Measurements from ENCODE around the gene MYO5A. TPM values are rescaled to one million over a fixed set of nuclear protein-coding genes. Genes with fewer than 3 reads are reported as not detected.

MYO5A gene
- polyA plus RNA-seq, 3 donors, result 6.9 to 33.5 (median 16.6) TPM

DNA sequence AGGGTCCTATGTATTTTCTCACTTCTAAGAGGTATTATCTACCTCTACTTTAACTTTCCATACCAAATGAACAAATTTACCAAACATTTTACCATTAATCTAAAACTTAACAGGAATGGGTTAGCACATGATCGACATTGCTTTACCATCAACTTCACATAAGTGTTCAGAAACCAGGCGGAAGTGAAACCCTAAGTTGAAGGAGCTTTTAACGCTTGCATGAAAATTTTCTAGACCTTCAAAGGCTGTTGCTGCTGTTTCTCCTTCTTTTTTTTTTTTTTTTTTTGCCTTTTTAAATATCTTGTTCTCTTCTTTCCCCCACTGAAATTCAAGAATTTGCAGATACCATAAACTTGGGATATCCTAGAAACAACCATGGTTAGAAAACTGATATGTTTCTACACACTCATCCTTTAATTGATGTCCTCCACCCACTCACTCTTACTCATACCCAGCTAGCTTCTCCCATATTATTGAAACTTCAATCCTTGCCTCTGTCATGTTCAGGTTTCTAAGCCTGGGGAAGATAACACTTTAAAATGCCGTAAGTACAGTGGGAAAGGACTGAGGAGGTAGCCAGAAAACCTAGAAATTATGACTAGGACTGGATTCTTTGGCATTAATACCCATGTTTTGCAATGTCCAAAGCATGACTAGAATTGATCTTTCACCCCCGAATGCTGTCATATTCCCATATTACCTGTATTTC, 24.7 kb downstream of the MYO5A start:
- peaks cover 60% of the 10 kb centered on the region for H3K4me1 Mint-ChIP-seq
- Histone ChIP-seq H3K79me2 (ENCODE audit: insufficient read depth, low read length) (peaks cover 96% of the 10 kb centered on the region), H3K9ac (ENCODE audit: insufficient read depth, low read length, poor library complexity, severe bottlenecking) (no peak overlapping the region), H3K4me2 (replicated peaks; ENCODE audit: extremely low read depth, low read length, poor library complexity, severe bottlenecking) (peak overlapping the region; percentile 49), H3K27me3 (ENCODE audit: control insufficient read depth in 2 of 2, insufficient read depth in 2 of 2, low read length in 2 of 2) (no peaks in the 10 kb centered on the region), H3K9me3 (replicated peaks in 1 of 2; ENCODE audit: control insufficient read depth in 1 of 2, insufficient read depth in 1 of 2, low read length in 2 of 2) (no peaks in the 10 kb centered on the region), H3K4me3 (replicated peaks in 1 of 3; ENCODE audit: low read depth in 2 of 3, low read length in 3 of 3) (peak overlapping the region in 1 of 3 experiments; percentile 38), H3K36me3 (replicated peaks in 1 of 2; ENCODE audit: control insufficient read depth in 1 of 2, insufficient read depth in 2 of 2, low read length in 2 of 2) (no peaks in the 10 kb centered on the region), H3K27ac (ENCODE audit: low read depth in 1 of 2, low read length in 2 of 2) (peak overlapping the region; percentile 17 to 62), H3K4me1 (ENCODE audit: control insufficient read depth in 1 of 2, insufficient read depth in 2 of 2, low read length in 2 of 2) (peaks cover 35 to 42% of the 10 kb centered on the region in 2 donors), H2AFZ (ENCODE audit: insufficient read depth, low read depth, low read length, poor library complexity, severe bottlenecking) (no peak overlapping the region), H4K20me1 (ENCODE audit: insufficient read depth, low read length) (peaks cover 80% of the 10 kb centered on the region)
- 50% methylated on average over 2 of the region's 5 CpGs for WGBS (ENCODE audit: insufficient coverage)
- no peaks in the 10 kb centered on the region for H3K9me3 Mint-ChIP-seq
- intact Hi-C loops (cut with micrococcal nuclease), result no loop called here
- peaks cover 0 to 8% of the 10 kb centered on the region in 2 donors for H3K36me3 Mint-ChIP-seq
- DNase-seq, result peak; percentile 48 to 75 (median 65)
- H3K27me3 Mint-ChIP-seq (ENCODE audit: low read depth in 3 of 3), result peaks cover 0 to 1% (median 0%) of the 10 kb centered on the region in 3 donors
- TF ChIP-seq CTCF (IDR thresholded peaks at IDR 0.05), result no peak
- H3K4me3 Mint-ChIP-seq, result peak overlapping the region; percentile 1 to 64
- peak overlapping the region; percentile 80 to 92 (median 84) for H3K27ac Mint-ChIP-seq

GRCh38 chr15:52502608-52503007, 26.1 kb downstream of the MYO5A start:
- no peak overlapping the region for H3K4me3 Mint-ChIP-seq
- no peak for DNase-seq
- Histone ChIP-seq H3K27me3 (ENCODE audit: control insufficient read depth in 2 of 2, insufficient read depth in 2 of 2, low read length in 2 of 2) (no peaks in the 10 kb centered on the region), H3K36me3 (replicated peaks in 1 of 2; ENCODE audit: control insufficient read depth in 1 of 2, insufficient read depth in 2 of 2, low read length in 2 of 2) (no peaks in the 10 kb centered on the region), H3K9me3 (replicated peaks in 1 of 2; ENCODE audit: control insufficient read depth in 1 of 2, insufficient read depth in 1 of 2, low read length in 2 of 2) (no peaks in the 10 kb centered on the region), H4K20me1 (ENCODE audit: insufficient read depth, low read length) (peaks cover 74% of the 10 kb centered on the region), H3K79me2 (ENCODE audit: insufficient read depth, low read length) (peaks cover 95% of the 10 kb centered on the region), H3K4me1 (ENCODE audit: control insufficient read depth in 1 of 2, insufficient read depth in 2 of 2, low read length in 2 of 2) (peaks cover 35 to 42% of the 10 kb centered on the region in 2 donors), H3K4me2 (replicated peaks; ENCODE audit: extremely low read depth, low read length, poor library complexity, severe bottlenecking) (no peak overlapping the region), H3K4me3 (replicated peaks in 1 of 3; ENCODE audit: low read depth in 2 of 3, low read length in 3 of 3) (no peak overlapping the region), H3K9ac (ENCODE audit: insufficient read depth, low read length, poor library complexity, severe bottlenecking) (no peak overlapping the region), H3K27ac (ENCODE audit: low read depth in 1 of 2, low read length in 2 of 2) (no peak overlapping the region), H2AFZ (ENCODE audit: insufficient read depth, low read depth, low read length, poor library complexity, severe bottlenecking) (no peak overlapping the region)
- H3K27me3 Mint-ChIP-seq (ENCODE audit: low read depth in 3 of 3), result peaks cover 0 to 1% (median 0%) of the 10 kb centered on the region in 3 donors
- WGBS (ENCODE audit: insufficient coverage), result no CpG with 5 or more reads among the region's 1 CpG
- H3K4me1 Mint-ChIP-seq, result peaks cover 56% of the 10 kb centered on the region
- no peak for TF ChIP-seq CTCF (IDR thresholded peaks at IDR 0.05)
- H3K27ac Mint-ChIP-seq, result peak overlapping the region in 3 of 7 donors; percentile 8 to 59 (median 55)
- intact Hi-C loops (cut with micrococcal nuclease), result no loop called here
- peaks cover 0 to 8% of the 10 kb centered on the region in 2 donors for H3K36me3 Mint-ChIP-seq
- no peaks in the 10 kb centered on the region for H3K9me3 Mint-ChIP-seq
